NK-92 (cell line): ENCODE measurements around the gene AHCY.
A peak's percentile ranks its signal among the peaks of the same experiment; 100 is the strongest.
"Not testable (repeated sequence)": the region's sequence is repeated elsewhere in the genome, so short reads cannot be mapped to it uniquely, and the experiment has no call there.

Source experiments
- DNase-seq: peaks from one replicate; lab custom pipeline; 2025; ENCODE audit not compliant: unreplicated experiment; lab: John Stamatoyannopoulos, UW

The AHCY gene

DNA sequence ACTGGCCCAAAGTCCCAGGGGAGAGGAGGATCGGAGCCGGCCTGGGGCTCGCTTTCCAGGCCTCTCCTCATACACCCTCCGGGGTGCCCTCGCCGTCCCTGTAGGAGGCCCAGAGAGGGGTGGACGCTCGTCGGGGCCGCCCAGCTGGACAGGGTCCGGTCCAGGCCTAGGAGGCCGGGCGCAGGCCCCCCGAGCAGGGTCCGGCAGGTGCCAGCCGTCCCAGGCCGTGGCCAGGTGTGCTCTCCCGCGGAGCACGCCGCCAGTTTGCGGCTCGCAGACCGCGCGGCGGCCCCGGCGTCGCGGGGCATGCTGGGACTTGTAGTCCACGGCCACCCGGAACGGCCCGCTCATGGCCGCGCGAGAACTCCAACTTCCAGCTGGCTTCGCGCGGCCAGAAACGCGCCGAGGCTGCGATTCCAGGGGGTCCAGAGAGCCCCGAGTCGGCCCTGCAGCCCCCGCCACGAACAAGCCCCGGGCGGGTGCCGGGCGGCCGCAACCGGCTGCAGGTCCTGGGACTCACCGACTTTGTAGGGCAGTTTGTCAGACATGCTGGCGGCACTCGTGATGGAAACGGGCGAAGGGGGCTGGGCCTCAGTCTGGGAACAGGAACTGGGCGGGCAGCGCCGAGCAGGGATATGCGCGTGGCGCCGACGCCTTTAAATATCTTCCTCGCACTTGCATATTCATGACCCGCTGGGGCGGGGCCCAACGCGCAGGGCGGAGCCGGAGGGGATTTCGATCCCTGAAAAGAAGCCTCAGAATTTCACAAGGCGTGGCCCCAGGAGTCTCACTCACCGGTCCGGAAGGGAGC is at the start of gene AHCY:
AHCY (minus strand) TSS at position 633 of the 811 bp plus-strand sequence; CDS start at position 548, 85 bp downstream.
- peak; percentile 62 for DNase-seq

DNA sequence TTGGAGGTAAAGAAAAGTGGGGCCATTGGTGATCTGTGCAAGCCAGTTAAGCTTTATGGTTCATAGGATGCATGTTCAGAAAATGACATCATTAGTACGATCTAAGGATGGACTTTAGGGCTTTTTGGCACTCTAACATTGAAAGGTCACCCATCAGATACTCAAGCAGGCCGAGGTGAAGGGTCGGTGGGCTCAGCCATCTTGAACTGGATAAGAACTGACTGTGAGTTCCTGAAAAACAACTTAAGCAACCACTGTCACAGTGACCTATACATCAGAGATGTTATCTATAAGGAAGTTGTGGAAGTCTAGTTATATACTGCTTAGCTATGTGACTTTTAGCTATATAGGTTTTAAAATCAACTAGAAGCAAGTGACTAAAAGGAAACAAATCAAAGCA is 46.9 kb upstream of the AHCY start:
- DNase-seq = no peak

DNA sequence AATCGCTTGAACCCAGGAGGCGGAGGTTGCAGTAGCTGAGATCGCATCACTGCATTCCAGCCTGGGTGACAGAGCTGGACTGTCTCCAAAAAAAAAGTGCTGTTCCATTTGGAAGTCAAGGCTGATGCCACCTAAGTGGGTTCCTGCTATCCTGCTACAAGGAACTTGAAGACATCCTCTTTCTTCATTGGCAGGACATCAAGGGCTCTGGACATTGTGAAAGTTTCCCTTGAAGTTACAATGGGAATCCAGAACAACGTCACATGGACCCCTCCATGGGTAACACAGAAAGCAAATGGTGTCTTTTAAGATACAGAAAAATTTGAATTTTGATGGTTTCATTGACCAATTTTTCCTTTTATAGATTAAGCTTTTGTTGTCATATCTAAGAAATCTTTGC is 44.4 kb upstream of the AHCY start:
- no peak for DNase-seq

DNA sequence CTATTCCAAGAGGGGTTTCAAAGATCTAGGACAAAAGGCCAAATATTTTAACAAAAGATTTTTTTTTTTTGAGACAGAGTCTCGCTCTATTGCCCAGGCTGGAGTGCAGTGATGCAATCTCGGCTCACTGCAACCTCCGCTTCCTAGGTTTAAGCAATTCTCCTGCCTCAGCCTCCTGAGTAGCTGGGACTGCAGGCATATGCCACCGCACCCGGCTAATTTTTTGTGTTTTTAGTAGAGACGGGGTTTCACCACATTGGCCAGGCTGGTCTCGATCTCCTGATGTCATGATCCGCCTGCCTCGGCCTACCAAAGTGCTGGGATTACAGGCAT is 43.3 kb upstream of the AHCY start:
- not testable (repeated sequence) for DNase-seq

DNA sequence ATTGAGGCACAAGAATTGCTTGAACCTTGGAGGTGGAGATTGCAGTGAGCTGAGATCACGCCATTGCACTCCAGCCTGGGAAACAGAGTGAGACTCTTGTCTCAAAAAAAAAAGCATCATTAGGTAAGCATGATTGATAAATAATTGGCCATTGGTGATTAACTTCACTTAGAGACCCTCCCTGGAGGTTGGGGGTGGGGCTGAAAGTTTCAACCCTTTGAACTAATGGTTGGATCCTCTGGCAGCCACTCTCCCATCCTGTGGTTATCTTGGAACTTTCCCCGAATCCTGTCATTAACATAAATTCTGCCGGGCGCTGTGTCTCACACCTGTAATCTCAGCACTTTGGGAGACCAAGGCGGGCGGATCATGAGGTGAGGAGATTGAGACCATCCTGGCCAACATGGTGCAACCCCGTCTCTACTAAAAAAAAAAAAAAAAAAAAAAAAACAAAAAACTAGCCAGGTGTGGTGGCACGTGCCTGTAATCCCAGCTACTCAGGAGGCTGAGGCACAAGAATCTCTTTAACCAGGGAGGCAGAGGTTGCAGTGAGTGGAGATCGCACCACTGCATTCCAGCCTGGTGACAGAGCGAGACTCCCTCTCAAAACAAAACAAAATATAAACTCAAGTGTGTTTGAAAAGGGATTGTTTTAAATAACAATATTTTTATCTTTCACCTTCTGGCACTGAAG is 42.8 kb upstream of the AHCY start:
- DNase-seq = not testable (repeated sequence)

- DNase-seq = no peak
Measured at GRCh38 chr20:34345402-34345736, 42.2 kb upstream of the AHCY start.

DNA sequence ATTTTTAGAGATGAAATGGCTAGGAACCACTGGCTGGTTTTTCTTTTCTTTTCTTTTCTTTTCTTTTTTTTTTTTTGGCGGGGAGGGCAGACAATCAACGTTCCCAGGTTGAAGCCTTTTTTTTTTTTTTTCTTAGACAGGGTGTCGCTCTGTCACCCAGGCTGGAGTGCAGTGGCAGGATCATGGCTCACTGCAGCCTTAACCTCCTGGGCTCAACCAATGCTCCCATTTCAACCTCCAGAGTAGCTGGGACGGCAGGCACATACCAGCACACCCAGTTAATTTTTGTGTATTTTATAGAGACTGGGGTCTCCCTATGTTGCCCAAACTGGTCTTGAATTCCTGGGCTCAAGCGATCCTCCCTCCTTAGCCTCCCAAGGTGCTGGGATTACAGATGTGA is 41.1 kb upstream of the AHCY start:
- no peak for DNase-seq

- no peak for DNase-seq
Measured at GRCh38 chr20:34343458-34344211, 40.5 kb upstream of the AHCY start.

DNA sequence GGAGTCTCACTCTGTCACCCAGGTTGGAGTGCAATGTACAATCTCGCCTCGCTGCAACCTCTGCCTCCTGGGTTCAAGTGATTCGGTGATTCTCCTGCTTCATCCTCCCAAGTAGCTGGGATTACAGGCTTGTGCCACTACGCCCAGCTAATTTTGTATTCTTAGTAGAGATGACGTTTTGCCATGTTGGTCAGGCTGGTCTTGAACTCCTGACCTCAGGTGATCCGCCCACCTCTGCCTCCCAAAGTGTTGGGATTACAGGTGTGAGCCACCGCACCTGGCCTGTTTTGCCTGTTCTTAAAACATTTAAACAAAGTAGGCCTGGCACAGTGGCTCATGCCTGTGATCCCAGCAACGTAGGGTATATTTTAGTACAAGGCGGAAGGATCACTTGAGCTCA is 38.0 kb upstream of the AHCY start:
- not testable (repeated sequence) for DNase-seq

DNA sequence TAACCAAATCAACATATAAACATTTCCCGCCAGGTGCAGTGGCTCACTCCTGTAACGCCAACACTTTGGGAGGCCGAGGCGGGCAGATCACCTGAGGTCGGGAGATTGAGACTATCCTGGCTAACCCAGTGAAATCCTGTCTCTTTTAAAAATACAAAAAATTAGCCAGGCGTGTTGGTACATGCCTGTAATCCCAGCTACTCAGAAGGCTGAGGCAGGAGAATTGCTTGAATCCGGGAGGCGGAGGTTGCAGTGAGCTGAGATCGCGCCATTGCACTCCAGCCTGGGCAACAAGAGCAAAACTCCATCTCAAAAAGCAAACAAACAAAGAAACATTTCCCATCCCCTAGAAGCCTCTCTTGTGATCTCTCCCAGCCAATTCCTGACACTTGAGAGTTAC is 37.6 kb upstream of the AHCY start:
- not testable (repeated sequence) for DNase-seq

- DNase-seq = no peak
Measured at GRCh38 chr20:34337982-34338726, 35.0 kb upstream of the AHCY start.

DNA sequence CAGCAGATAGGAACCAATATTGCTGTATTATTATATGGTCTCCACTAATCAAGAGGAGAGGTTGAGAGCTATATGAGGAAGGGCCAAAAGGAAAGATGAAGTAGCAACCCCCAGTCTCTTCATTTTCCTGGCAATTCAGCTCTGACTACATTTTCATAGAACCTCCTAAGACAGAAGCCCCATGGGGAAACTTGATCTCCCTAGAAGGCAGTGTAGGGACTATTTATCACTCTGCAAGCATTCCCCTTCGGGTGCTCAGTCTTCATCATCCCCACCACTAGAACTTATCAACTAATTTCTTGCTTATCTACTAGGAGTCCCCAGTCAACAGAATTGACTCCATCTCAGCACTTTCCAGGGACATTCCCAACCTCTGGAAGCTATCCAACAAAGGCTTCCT is 34.4 kb upstream of the AHCY start:
- DNase-seq = no peak

GRCh38 chr20:34334654-34335407 is 31.7 kb upstream of the AHCY start:
- no peak for DNase-seq

GRCh38 chr20:34333786-34334185 is 30.6 kb upstream of the AHCY start:
- DNase-seq = no peak

GRCh38 chr20:34332262-34332920 is 29.2 kb upstream of the AHCY start:
- no peak for DNase-seq

- no peak for DNase-seq
Measured at GRCh38 chr20:34331838-34332237, 28.7 kb upstream of the AHCY start.

DNA sequence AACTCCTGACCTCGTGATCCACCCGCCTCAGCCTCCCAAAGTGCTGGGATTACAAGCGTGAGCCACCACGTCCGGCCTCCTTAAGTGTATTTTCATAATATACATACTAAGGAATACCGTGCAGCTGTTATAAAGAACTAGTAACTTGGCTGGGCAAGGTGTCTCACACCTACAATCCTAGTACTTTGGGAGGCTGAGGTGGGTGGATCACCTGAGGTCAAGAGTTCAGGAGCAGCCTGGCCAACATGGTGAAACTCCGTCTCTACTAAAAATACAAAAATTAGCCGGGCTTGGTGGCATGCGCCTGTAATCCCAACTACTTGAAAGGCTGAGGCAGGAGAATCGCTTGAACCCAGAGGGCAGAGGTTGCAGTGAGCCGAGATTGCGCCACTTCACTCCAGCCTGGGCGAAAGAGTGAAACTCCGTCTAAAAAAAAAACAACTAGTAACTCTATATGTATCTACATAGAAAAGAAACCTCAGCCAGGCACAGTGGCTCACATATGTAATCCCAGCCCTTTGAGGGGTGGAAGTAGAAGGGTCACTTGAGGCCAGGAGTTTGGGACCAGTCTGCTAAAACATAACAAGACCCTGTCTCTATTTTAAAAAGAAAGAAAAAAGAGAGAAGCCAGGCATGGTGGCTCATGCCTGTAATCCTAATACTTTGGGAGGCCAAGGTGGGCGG is 27.8 kb upstream of the AHCY start:
- not testable (repeated sequence) for DNase-seq

- DNase-seq = no peak
Measured at GRCh38 chr20:34328928-34329677, 25.9 kb upstream of the AHCY start.

DNA sequence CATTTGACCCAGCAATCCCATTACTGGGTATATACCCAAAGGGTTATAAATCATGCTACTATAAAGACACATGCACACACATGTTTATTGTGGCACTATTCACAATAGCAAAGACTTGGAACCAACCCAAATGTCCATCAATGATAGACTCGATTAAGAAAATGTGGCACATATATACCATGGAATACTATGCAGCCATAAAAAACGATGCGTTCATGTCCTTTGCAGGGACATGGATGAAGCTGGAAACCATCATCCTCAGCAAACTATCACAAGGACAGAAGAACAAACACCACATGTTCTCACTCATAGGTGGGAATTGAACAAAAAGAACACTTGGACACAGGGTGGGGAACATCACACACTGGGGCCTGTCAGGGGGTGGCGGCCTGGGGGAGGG is 25.1 kb upstream of the AHCY start:
- not testable (repeated sequence) for DNase-seq
